GM06990 (cell line): ENCODE measurements around the gene HLCS.

Experiments used
- DNase-seq: peaks from one replicate; pipeline ENCODE4 v3.0.0-alpha.2; 2011; ENCODE audit not compliant: insufficient read length; ENCODE audit errors: extremely low read depth
- H3K27me3 ChIP-seq: replicated peaks from 2 replicates; pipeline ENCODE4 v1.6.0; 2011; ENCODE audit warnings: low read length; ENCODE audit not compliant: control insufficient read depth, insufficient read depth
- H3K36me3 ChIP-seq: 2 replicates; pipeline ENCODE4 v1.5.1; 2011; ENCODE audit warnings: low read length; ENCODE audit not compliant: control insufficient read depth, insufficient read depth
- H3K4me3 ChIP-seq: replicated peaks from 2 replicates; pipeline ENCODE4 v1.5.1; 2011; ENCODE audit warnings: low read depth, mild to moderate bottlenecking, control low read depth, low read length
- CTCF ChIP-seq: IDR thresholded peaks from 2 replicates; pipeline ENCODE4 v1.5.1; 2011; ENCODE audit warnings: low read length, control low read depth, mild to moderate bottlenecking, inconsistent platforms; ENCODE audit not compliant: insufficient read depth, poor library complexity, severe bottlenecking

HLCS gene

GRCh38 chr21:36928960-36929359, 37.5 kb downstream of the HLCS start:
- DNase-seq: no peak
- no peaks in the 10 kb centered on the region for H3K27me3 ChIP-seq
- H3K36me3 ChIP-seq: no peaks in the 10 kb centered on the region; the same call in 1 of the 2 replicates
- H3K4me3 ChIP-seq: no peak overlapping the region
- no peak for TF ChIP-seq CTCF

GRCh38 chr21:36927719-36928117, 38.8 kb downstream of the HLCS start:
- H3K36me3 ChIP-seq: no peaks in the 10 kb centered on the region; the same call in 1 of the 2 replicates
- no peak overlapping the region for H3K4me3 ChIP-seq
- peak; percentile 92 for TF ChIP-seq CTCF
- DNase-seq: no peak
- H3K27me3 ChIP-seq: no peaks in the 10 kb centered on the region

GRCh38 chr21:36926989-36927718, 39.3 kb downstream of the HLCS start:
- no peak for TF ChIP-seq CTCF
- Histone ChIP-seq H3K27me3 (no peaks in the 10 kb centered on the region), H3K4me3 (no peak overlapping the region), H3K36me3 (no peaks in the 10 kb centered on the region; the same call in 1 of the 2 replicates)
- no peak for DNase-seq

GRCh38 chr21:36923270-36923669, 43.2 kb downstream of the HLCS start:
- Histone ChIP-seq H3K36me3 (no peaks in the 10 kb centered on the region; the same call in 1 of the 2 replicates), H3K27me3 (no peaks in the 10 kb centered on the region), H3K4me3 (no peak overlapping the region)
- DNase-seq: no peak
- no peak for TF ChIP-seq CTCF

- Histone ChIP-seq H3K36me3 (no peaks in the 10 kb centered on the region; the same call in 1 of the 2 replicates), H3K27me3 (no peaks in the 10 kb centered on the region), H3K4me3 (no peak overlapping the region)
- TF ChIP-seq CTCF: no peak
- no peak for DNase-seq
Measured at GRCh38 chr21:36922861-36923260, 43.6 kb downstream of the HLCS start.
